Endothelial cell of umbilical vein (primary cell): ENCODE data around the gene RECK. TPM values are rescaled to one million over a fixed set of nuclear protein-coding genes. Genes with fewer than 3 reads are reported as not detected.
"Not testable (repeated sequence)": the region's sequence is repeated elsewhere in the genome, so short reads cannot be mapped to it uniquely, and the experiment has no call there.

ENCODE experiments used
- BruUV-seq: library from RNA; stranded (reverse); fragments of 400-500 nt; replicated peaks from 2 replicates; lab custom pipeline; 2021; lab: Mats Ljungman, UMichigan
- CTCF ChIA-PET: fragments of 300-600, 350-600 bp; sonication (Branson Sonifier 250); formaldehyde crosslinking; loops from one replicate; lab custom pipeline; 2021; ENCODE audit warnings: antibody characterized with exemption, inconsistent platforms; lab: Charles Lee
- POLR2A ChIA-PET: fragments of 300-600, 350-600 bp; sonication (Branson Sonifier 250); formaldehyde crosslinking; loops from one replicate; lab custom pipeline; 2021; ENCODE audit warnings: antibody characterized with exemption, inconsistent platforms; lab: Charles Lee
- DNase-seq: peaks from one replicate; pipeline ENCODE4 v3.0.0-alpha.2; 2011; ENCODE audit warnings: low read depth, low spot score
- FAIRE-seq: peaks from 2 replicates; lab custom pipeline; 2011; peaks lifted over from hg19 to GRCh38; lab: Jason Lieb, UNC
- H2AFZ ChIP-seq: 2 replicates; pipeline ENCODE4 v1.6.0; 2012; ENCODE audit warnings: low read depth, low read length, control low read depth, inconsistent platforms
- H3K27ac ChIP-seq: 2 replicates; pipeline ENCODE4 v1.5.1; 2011; ENCODE audit warnings: low read depth, mild to moderate bottlenecking, control low read depth, low read length, moderate library complexity; ENCODE audit not compliant: insufficient read depth
- H3K27me3 ChIP-seq, 2 experiments: 2 replicates each; pipeline versions ENCODE4 v1.6.0 to v1.6.1; 2011; ENCODE audit warnings: low read length in 2 of 2, mixed read lengths in 1 of 2; ENCODE audit not compliant: control insufficient read depth in 2 of 2, insufficient read depth in 2 of 2
- H3K36me3 ChIP-seq, 2 experiments: 2 replicates in 1 of 2; 3 replicates in 1 of 2; pipeline ENCODE4 v1.5.1; 2011; ENCODE audit warnings: low read length in 2 of 2, mild to moderate bottlenecking in 1 of 2, moderate library complexity in 1 of 2; ENCODE audit not compliant: control insufficient read depth in 2 of 2, insufficient read depth in 2 of 2; ENCODE audit errors: extremely low read depth in 1 of 2
- H3K4me1 ChIP-seq: 3 replicates; pipeline ENCODE4 v1.5.1; 2011; ENCODE audit warnings: mild to moderate bottlenecking, low read length; ENCODE audit not compliant: control insufficient read depth, insufficient read depth; ENCODE audit errors: extremely low read depth
- H3K4me2 ChIP-seq: 2 replicates; pipeline ENCODE4 v1.6.1; 2011; ENCODE audit warnings: low read length, control low read depth, mixed read lengths; ENCODE audit not compliant: insufficient read depth
- H3K4me3 ChIP-seq, 3 experiments: fragments of 200-600 bp in 1 of 3; sonication (generic), shearing (Covaris generic) in 1 of 3; replicated peaks in 1 of 3; 2 replicates each; pipeline ENCODE4 v1.5.1; 2011 to 2016; ENCODE audit warnings: control low read depth in 3 of 3, low read length in 3 of 3, mild to moderate bottlenecking in 2 of 3, inconsistent platforms in 1 of 3, low read depth in 1 of 3, moderate library complexity in 1 of 3; ENCODE audit not compliant: insufficient read depth in 1 of 3
- H3K79me2 ChIP-seq: 2 replicates; pipeline ENCODE4 v1.6.0; 2012; ENCODE audit warnings: low read length, inconsistent platforms; ENCODE audit not compliant: control insufficient read depth, insufficient read depth
- H3K9ac ChIP-seq: replicated peaks from 2 replicates; pipeline ENCODE3; 2011; ENCODE audit warnings: low read length, control low read depth; ENCODE audit not compliant: insufficient read depth; ENCODE audit errors: extremely low read depth
- H3K9me1 ChIP-seq: replicated peaks from 3 replicates; pipeline ENCODE4 v1.6.0; 2011; ENCODE audit warnings: mild to moderate bottlenecking, low read length; ENCODE audit not compliant: control insufficient read depth, insufficient read depth; ENCODE audit errors: extremely low read depth
- H3K9me3 ChIP-seq: replicated peaks from 2 replicates; pipeline ENCODE4 v1.5.1; 2012; ENCODE audit warnings: low read length, inconsistent platforms; ENCODE audit not compliant: control insufficient read depth, insufficient read depth
- H4K20me1 ChIP-seq: replicated peaks from 2 replicates; pipeline ENCODE3; 2011; ENCODE audit warnings: mild to moderate bottlenecking, low read length; ENCODE audit not compliant: control insufficient read depth, insufficient read depth; ENCODE audit errors: extremely low read depth
- CTCF ChIP-seq, 2 donors: IDR thresholded peaks; 1 replicate in 1 of 2; 2 replicates in 1 of 2; pipeline ENCODE4 v1.5.1; 2011; ENCODE audit warnings: low read length in 2 of 2, mild to moderate bottlenecking in 2 of 2, moderate library complexity in 2 of 2, control low read depth in 1 of 2, inconsistent platforms in 1 of 2, low read depth in 1 of 2; ENCODE audit not compliant: insufficient read depth in 1 of 2; ENCODE audit errors: extremely low read depth in 1 of 2
- EZH2 ChIP-seq: IDR thresholded peaks from 2 replicates; pipeline ENCODE4 v1.6.1; 2012; ENCODE audit warnings: borderline replicate concordance, low read depth, mild to moderate bottlenecking, moderate library complexity, low read length, inconsistent platforms; ENCODE audit not compliant: severe bottlenecking
- FOS ChIP-seq: IDR thresholded peaks from 2 replicates; pipeline ENCODE4 v1.6.1; 2011; ENCODE audit warnings: mild to moderate bottlenecking, low read length, moderate library complexity, borderline replicate concordance; ENCODE audit not compliant: insufficient read depth
- GATA2 ChIP-seq: IDR thresholded peaks from 2 replicates; pipeline ENCODE4 v1.7.0; 2011; ENCODE audit warnings: low read depth, mild to moderate bottlenecking, moderate library complexity, mixed read lengths, low read length; ENCODE audit not compliant: insufficient read length, insufficient read depth
- JUN ChIP-seq: IDR thresholded peaks from 2 replicates; pipeline ENCODE4 v1.6.1; 2011; ENCODE audit warnings: borderline replicate concordance, low read depth; ENCODE audit not compliant: insufficient read length, insufficient read depth
- MAX ChIP-seq: IDR thresholded peaks from 2 replicates; pipeline ENCODE4 v1.6.1; 2011; ENCODE audit not compliant: insufficient read depth, insufficient read length
- MYC ChIP-seq: IDR thresholded peaks from one replicate; pipeline ENCODE4 v1.6.1; 2011; ENCODE audit warnings: mild to moderate bottlenecking, low read depth, low read length
- POLR2A ChIP-seq: IDR thresholded peaks from 2 replicates; pipeline ENCODE4 v1.6.1; 2012; ENCODE audit warnings: low read depth, mild to moderate bottlenecking, control low read depth, low read length
- POLR2AphosphoS5 ChIP-seq: IDR thresholded peaks from 2 replicates; pipeline ENCODE4 v1.6.1; 2012; ENCODE audit warnings: low read depth, mild to moderate bottlenecking, control low read depth, low read length, moderate library complexity; ENCODE audit not compliant: insufficient read depth
- dilution Hi-C: fragments of 300-500 bp; cut with MboI; formaldehyde crosslinking; loops from one replicate; pipeline ENCODE4 v1.15.0; 2019; ENCODE audit warnings: low sequenced_read_pairs; ENCODE audit not compliant: extremely low pct_ligation_motif_present
- intact Hi-C: fragments of 100-400 bp; cut with micrococcal nuclease; formaldehyde crosslinking; loops from one replicate; pipeline ENCODE4 v1.10.0; 2022
- polyA plus RNA-seq, 4 experiments: library from polyadenylated mRNA; depleted of rRNA in 3 of 4; stranded (reverse) in 3 of 4; unstranded in 1 of 4; fragments of >200 nt; gene quantifications; 2 replicates each; pipeline versions ENCODE4 v1.2.1 to v1.2.3, GENCODE V29; 2011 to 2012; ENCODE audit warnings: missing spikeins in 1 of 4
- total RNA-seq: library from RNA; stranded (reverse); gene quantifications from 2 replicates; pipeline ENCODE4 v1.2.3, GENCODE V29; 2021

Gene RECK
- total and polyA plus RNA-seq, 2 donors (not counting 3 experiments of a cell fraction or from before 2014, with no cell fraction given) = 12.0 to 14.1 TPM

- Histone ChIP-seq H3K9me3 (no peaks in the 10 kb centered on the region), H3K9ac (no peak overlapping the region), H2AFZ (no peak overlapping the region), H3K27me3 (no peaks in the 10 kb centered on the region), H3K4me3 (no peak overlapping the region), H3K9me1 (no peaks in the 10 kb centered on the region), H3K4me1 (peaks cover 10% of the 10 kb centered on the region), H3K27ac (no peak overlapping the region), H4K20me1 (no peaks in the 10 kb centered on the region), H3K4me2 (no peak overlapping the region), H3K36me3 (no peaks in the 10 kb centered on the region), H3K79me2 (no peaks in the 10 kb centered on the region)
- POLR2A ChIA-PET = no interaction called here
- DNase-seq (no peak), FAIRE-seq (no peak)
- CTCF ChIA-PET = interaction anchor here (1.9 kb wide), 1 partner anchor 12 kb away, joined by 8 read pairs; no protein-coding TSS in a partner anchor
- no peak for TF ChIP-seq FOS
- no peak for TF ChIP-seq POLR2A
- TF ChIP-seq GATA2 = no peak
- TF ChIP-seq MYC = no peak
- TF ChIP-seq POLR2AphosphoS5 = no peak
- TF ChIP-seq JUN = no peak
- no peak for TF ChIP-seq CTCF (IDR thresholded peaks at IDR 0.05; ENCODE audit: extremely low read depth in 1 of 2, insufficient read depth in 1 of 2, low read depth in 1 of 2, low read length in 2 of 2)
- TF ChIP-seq EZH2 = no peak
- TF ChIP-seq MAX = no peak
- BruUV-seq = no TSS peak
- intact Hi-C loops = no loop called here
- dilution Hi-C loops = no loop called here
These were observed 49.7 kb downstream of the RECK start for GRCh38 chr9:36086442-36086841.

GRCh38 chr9:36087054-36087453, 50.3 kb downstream of the RECK start:
- POLR2A ChIA-PET = not testable (repeated sequence)

More at GRCh38 chr9:36087054-36087453, 50.3 kb downstream of the RECK start:
- intact Hi-C loops, H3K27ac ChIP-seq, H3K4me3 ChIP-seq, H3K4me2 ChIP-seq, H3K9ac ChIP-seq, H3K27me3 ChIP-seq, BruUV-seq, dilution Hi-C loops, DNase-seq, CTCF ChIA-PET, FAIRE-seq, H4K20me1 ChIP-seq, H3K36me3 ChIP-seq, H3K9me1 ChIP-seq, H3K79me2 ChIP-seq, H2AFZ ChIP-seq, H3K9me3 ChIP-seq: not testable (repeated sequence)
- H3K4me1 ChIP-seq = peaks cover 17% of the 10 kb centered on the region
